Ishikawa (cell line): ENCODE measurements around the gene ZNF365.

Experiments used
- EP300 ChIP-seq: IDR thresholded peaks from 2 replicates; pipeline ENCODE4 v1.6.1; 2012; ENCODE audit warnings: borderline replicate concordance
- RAD21 ChIP-seq: IDR thresholded peaks from 2 replicates; pipeline ENCODE4 v1.6.1; 2012; ENCODE audit warnings: low read depth
- REST ChIP-seq: IDR thresholded peaks from 2 replicates; pipeline ENCODE4 v1.6.1; 2012; ENCODE audit warnings: low read depth, mild to moderate bottlenecking

GRCh38 chr10:62413048-62413447, 38.9 kb downstream of the ZNF365 start:
- TF ChIP-seq REST, result no peak
- no peak for TF ChIP-seq RAD21
- TF ChIP-seq EP300, result no peak
